RPMI8226 (cell line): ENCODE results near the gene MAD1L1.
"Not testable (repeated sequence)": the region's sequence is repeated elsewhere in the genome, so short reads cannot be mapped to it uniquely, and the experiment has no call there.

ENCODE experiments used
- DNase-seq: peaks from one replicate; pipeline ENCODE4 v3.0.0-alpha.2; 2015

Gene MAD1L1

GRCh38 chr7:2038931-2039728 lies 193.6 kb downstream of the MAD1L1 start:
- no peak for DNase-seq

- no peak for DNase-seq
Observed at GRCh38 chr7:2037808-2038522, 194.8 kb downstream of the MAD1L1 start.

DNA sequence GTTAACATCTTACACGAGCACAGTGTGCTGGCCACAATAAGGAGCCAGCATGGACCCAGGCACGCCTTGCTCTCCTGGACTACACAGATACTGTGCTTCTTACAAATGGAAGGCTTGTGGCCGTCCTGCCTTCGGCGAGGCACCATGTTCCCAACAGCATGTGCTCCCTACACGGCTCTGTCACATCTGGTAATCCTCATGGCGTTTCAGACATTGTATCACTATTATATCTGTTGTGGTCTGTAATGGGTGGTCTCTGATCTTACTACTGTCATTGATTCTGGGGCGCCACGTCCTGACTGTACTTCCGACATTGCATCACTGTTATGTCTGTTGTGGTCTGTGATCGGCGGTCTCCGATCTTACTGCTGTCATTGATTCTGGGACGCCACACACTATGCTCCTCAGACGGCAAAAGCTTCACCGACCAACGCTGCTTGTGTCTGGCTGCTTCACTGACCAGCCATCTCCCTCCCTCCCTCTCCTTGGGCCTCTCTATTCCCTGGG lies 195.4 kb downstream of the MAD1L1 start:
- DNase-seq: no peak

DNA sequence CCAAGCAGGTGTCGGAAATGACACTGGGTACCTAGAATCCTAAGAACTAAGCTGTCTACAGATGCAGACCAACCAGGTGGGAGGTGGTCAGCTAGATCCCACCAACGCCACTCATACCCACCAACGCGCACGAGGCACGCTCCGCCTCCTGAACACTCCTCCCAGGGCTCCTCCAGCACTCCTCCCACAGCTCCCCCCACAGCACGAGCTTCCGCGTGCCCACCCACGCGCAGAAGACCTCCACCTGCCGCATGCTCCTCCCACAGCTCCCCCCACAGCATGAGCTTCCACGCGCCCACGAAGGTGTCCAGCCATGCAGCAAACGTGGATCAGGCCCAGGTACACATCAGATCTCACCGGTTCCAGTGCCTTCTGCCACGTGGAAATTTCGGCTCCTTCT lies 196.0 kb downstream of the MAD1L1 start:
- no peak for DNase-seq

DNA sequence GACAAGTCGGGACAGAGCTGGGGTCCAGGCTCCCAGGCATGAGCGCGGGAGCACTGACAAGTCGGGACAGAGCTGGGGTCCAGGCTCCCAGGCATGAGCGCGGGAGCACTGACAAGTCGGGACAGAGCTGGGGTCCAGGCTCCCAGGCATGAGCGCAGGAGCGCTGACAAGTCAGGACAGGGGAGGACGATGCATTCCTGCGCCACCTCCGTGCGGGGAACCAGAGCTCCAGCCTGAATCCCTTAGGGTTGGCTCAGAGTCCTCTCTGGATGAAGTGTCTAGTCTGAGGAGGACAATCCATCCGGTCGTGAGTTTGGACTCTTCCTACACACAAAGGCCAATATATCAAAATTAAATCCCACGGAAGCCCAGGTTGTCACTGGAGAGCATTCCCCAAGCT lies 196.5 kb downstream of the MAD1L1 start:
- not testable (repeated sequence) for DNase-seq

GRCh38 chr7:2034291-2035201 lies 198.2 kb downstream of the MAD1L1 start:
- no peak for DNase-seq

- DNase-seq: no peak
Observed at GRCh38 chr7:2033586-2034135, 199.1 kb downstream of the MAD1L1 start.

DNA sequence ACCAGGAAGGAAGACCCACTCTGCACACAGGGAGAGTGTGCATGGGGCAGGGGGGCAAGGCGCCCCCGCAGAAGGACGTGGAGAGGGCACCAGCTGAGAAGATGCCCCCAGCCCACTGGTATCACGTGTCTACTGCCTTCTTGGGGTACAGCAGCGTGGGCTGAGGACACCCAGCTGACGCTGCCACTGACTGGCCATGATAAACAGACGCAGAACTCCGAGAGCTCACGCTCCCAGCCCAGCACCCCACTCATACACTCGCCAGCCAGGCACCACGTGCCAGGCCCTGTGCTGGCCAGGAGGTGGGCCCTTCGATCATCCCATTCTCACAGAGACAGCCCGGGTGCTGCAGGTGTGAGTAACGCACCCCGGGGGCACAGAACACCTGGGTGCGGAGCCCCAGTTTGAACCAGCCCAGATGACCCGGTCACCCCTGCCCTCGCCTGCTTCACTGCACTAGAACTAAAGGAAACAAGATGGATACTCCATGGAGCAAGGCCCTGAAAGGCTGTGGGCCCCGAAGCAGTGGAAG lies 199.8 kb downstream of the MAD1L1 start:
- no peak for DNase-seq

DNA sequence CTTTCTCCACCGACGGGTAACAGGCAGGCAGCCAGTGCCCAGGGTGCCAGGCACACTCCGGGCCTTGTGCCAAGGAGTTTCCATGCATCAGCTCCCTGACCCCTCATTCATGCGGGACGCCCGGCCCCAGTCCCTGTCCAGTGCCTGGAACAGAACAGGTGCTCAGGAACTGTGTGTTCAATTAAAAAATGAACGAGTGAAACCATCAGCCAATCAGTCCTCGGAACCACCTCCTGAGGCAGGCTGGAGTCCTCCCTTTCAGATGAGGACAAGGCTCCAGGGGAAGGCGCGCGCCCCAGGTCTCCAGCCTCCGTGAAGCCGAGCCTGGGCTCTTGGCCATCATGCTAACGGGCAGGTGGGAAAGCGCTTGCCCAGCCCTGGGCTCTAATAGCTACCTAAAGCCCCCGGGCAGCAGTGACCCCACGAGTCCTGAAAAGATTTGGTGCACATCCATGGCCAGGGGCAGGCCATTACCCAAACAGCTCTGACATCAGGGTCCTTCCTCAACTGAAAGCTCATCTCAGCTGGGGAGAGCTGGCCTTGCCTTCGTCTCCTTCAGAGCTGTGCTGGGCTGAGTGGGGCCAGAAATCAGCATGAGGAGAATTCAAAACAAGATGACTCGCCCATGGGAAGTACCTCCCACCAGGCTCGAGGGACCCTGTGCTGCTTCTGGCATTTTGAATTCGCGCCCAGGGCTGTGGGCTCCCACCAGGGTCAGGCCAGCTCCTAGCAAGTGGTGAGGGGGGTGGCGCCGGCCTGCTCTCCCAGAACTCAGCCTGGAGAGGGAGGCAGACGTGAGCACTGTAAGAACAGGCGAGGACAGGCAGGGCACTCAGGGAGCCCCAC lies 200.5 kb downstream of the MAD1L1 start:
- no peak for DNase-seq

- no peak for DNase-seq
Observed at GRCh38 chr7:2031451-2031845, 201.3 kb downstream of the MAD1L1 start.

DNA sequence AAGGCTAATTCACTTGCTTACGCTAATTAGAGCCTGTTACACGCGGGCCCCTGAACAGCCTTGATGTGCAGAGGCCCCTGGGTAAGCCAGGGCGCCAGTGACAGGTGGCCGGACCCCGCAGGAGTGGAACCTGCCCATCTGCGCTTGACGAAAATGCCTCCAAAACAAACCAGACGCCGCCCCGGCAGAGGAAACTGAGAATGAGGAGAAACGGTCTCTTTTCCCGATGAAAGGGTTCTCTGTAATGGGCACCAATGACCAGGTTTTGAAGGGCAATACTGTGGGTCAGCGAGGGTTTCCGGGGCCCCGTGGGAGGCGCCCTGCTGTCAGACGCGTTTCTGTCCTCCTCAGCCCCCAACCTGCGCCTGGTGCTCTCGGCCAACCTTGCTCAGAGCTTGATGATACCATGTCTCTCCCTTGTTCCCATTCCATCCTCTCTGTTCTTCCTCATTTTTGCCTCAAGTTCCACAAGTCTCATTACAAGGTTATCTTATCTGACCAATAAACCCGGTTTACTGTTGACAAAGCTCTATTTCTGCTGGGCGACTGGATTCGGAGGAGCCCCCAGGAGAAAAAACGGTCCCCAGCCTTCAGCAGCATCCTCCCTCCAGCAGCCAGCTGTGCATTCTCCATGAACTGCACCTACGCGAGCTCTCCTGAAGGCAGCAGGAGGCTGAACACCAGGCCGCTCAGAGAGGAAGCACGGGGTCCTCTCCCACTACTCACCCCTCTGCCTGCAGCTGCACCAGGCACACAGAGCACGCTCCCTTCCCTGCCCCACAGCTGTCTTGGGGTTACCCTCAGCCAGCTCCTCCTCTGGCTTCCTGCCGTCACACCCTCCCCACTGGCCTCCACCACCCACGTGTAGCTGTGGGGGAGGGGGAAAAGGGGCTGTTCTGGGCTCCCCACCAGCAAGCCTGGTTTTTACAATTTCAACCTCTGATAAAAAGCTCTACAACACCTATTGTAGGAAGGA lies 202.0 kb downstream of the MAD1L1 start:
- DNase-seq: no peak

- no peak for DNase-seq
Observed at GRCh38 chr7:2029936-2030335, 202.8 kb downstream of the MAD1L1 start.

GRCh38 chr7:2029211-2029905 lies 203.4 kb downstream of the MAD1L1 start:
- DNase-seq: no peak

GRCh38 chr7:2028733-2029132 lies 204.0 kb downstream of the MAD1L1 start:
- no peak for DNase-seq

DNA sequence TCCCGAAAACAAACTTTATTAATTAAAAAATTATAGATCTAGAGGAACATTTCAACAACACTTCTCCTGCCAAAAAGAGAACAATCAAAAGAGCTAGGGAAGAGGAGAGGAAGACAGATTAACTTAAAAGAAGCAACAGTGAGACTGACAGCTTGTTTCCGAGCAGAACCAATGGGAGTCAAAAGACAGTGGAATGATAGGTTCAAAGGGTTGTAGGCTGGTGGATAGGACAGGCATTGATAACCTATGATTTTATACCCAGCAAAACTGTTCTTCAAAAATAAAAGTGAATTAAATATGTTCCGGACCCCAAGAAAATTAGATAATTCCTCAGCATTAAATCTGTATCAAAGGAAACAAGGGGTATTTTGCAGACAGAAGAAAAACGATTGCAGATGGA lies 207.6 kb downstream of the MAD1L1 start:
- no peak for DNase-seq

DNA sequence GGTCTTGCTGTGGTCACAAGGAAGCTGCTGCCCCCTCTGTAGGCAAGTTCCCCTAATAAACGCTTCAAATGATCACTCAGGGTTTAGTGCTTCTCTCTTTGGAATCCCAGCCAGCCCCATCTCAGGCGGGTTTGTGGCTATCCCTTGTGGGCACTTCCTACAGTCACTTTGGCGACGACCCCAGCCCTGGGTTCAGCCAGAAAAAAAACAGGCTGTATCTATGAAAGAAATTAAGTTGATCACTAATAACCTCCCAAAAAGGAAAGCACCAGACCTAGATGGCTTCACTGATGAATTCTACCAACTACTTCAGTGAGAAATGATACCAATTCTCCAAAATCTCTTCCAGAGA lies 208.2 kb downstream of the MAD1L1 start:
- no peak for DNase-seq

DNA sequence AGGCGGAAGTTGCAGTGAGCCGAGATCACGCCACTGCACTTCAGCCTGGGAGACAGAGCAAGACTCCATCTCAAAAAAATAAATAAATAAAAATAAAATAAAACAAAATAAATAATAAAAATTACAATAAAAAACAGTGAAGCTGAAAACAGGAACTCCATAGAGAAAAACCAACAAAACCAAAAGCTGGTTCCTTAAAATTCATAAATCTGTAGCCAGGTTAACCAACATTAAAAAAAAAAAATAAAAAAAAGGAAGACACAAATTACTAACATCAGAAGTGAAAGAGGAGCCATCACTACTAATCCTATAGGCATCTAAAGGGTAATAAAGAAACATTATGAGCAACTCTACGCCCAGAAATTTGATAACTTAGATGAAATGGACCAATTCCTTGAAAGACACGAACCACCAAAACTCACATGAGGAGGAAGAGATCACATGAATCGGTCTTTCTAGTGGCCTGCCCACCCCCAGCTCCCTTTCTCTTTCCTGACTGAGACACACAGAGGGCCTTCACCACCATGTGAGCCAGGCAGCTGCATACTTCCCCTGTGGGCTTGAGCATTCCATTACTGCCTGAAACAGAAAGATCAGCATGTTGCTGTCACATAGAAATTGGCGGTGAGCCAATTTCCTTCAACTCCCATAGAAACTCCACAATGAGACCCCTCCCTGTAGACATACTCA lies 208.7 kb downstream of the MAD1L1 start:
- peak; percentile 63 for DNase-seq

- no peak for DNase-seq
Observed at GRCh38 chr7:2022737-2023250, 210.0 kb downstream of the MAD1L1 start.

- DNase-seq: no peak
Observed at GRCh38 chr7:2022021-2022409, 210.7 kb downstream of the MAD1L1 start.
